ENCODE results near the gene FUT2. TPM values are rescaled to one million over a fixed set of nuclear protein-coding genes. Genes with fewer than 3 reads are reported as not detected.

Gene FUT2
- total RNA-seq, 4 donors from 2014 or later = 0.19 TPM; not detected in 3

DNA sequence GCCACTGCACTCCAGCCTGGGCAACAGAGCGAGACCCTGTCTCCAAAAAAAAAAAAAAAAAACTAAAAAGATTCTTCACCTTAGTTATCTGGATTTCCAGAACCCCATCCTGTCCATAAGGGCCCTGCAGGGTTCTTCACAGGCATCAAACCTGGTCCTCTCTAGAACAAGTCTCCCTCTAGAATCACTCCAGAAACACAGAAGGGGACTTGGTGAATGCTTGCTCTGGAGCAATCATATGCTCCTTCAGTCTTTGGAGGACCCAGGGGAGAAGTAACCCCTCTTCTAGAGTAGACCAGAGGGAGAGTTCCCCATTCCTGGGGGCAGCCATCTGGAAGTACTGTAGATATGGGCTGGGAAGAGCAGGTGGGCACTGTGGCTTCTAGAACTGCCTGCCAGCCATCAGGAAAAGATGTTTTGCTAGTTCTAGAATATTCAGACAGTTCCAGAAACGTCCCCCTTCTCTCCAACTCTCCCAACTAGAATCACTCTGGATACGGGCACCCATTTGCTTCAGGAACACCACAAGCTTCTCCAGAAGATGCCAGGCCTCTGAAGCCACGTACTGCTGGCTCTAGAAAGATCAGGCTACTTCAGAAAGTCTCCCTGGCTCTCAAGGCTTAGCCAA is 53.9 kb downstream of the FUT2 start:
- TF ChIP-seq CTCF (IDR thresholded peaks at IDR 0.05 in 4 of 5, conservative IDR thresholded peaks at IDR 0.05 in 1 of 5) = no peak
- TF ChIP-seq POLR2A (IDR thresholded peaks at IDR 0.05) = no peak
- H3K4me3 ChIP-seq = no peak overlapping the region
- H3K4me1 ChIP-seq = peaks cover 4 to 12% of the 10 kb centered on the region in 2 donors
- intact Hi-C loops (cut with DNase I; ENCODE audit: low total_unique reads) = no loop called here
- no peaks in the 10 kb centered on the region for H3K9me3 ChIP-seq
- in situ Hi-C loops (cut with MboI; ENCODE audit: low sequenced_read_pairs in 4 of 4) = loop anchor here in 2 of 4 donors (10.0 to 25.0 kb wide), 2 partner anchors 105 to 112 kb away; partner anchors contain the start of genes CA11 (in 2 of the 2) and DBP (in 1 of the 2)
- H3K27me3 ChIP-seq = no peaks in the 10 kb centered on the region
- H3K36me3 ChIP-seq = no peaks in the 10 kb centered on the region
- peak overlapping the region in 1 of 4 donors; percentile 1 for H3K27ac ChIP-seq
- no peak for DNase-seq
- no peak for ATAC-seq

- ATAC-seq (no peak), DNase-seq (no peak)
- in situ Hi-C loops (cut with MboI; ENCODE audit: low sequenced_read_pairs in 4 of 4) (no loop called here), intact Hi-C loops (cut with DNase I; ENCODE audit: low total_unique reads) (no loop called here)
- H3K4me1 ChIP-seq = peaks cover 8 to 17% of the 10 kb centered on the region in 2 donors
- peak overlapping the region in 1 of 4 donors; percentile 1 for H3K27ac ChIP-seq
- no peaks in the 10 kb centered on the region for H3K27me3 ChIP-seq
- no peaks in the 10 kb centered on the region for H3K36me3 ChIP-seq
- TF ChIP-seq POLR2A (IDR thresholded peaks at IDR 0.05) (no peak), CTCF (IDR thresholded peaks at IDR 0.05 in 4 of 5, conservative IDR thresholded peaks at IDR 0.05 in 1 of 5) (no peak)
- H3K4me3 ChIP-seq = no peak overlapping the region
- no peaks in the 10 kb centered on the region for H3K9me3 ChIP-seq
Observed at GRCh38 chr19:48750351-48750750, 54.6 kb downstream of the FUT2 start.

DNA sequence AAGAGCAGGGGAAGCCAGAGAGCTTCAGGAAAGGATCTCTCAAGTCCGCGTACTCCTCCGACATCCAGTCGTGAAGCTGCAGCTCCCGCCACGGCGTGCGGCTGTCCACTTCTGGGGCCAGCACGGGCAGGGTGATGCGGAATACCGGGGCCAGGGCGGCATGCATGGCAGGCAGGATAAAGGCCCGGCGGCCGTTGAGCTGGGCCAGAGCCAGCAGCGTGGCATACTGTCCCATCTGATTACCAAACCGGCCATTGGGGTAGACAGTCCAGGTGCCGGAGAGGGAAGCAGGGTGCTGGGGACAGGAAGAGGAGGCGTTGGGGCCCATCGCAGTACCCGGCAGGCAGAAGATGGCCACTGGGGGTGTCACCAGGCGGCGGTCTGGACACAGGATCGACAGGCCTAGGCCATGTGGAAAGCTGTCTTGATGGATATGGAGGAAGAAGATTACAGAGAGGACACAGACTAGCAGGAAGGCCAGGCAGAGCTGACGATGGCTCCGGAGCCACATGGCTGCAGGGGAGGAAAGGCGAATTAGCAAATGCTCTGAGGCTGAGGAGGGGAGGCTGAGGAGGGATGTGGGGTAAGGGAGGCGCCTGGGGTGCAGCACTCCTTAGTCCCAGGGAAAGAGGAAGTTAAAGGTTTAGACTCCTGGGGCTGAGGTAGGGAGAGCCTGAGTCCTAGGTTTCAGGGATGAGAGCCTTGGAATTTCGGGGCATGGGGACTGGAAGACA is 55.2 kb downstream of the FUT2 start:
- intact Hi-C loops (cut with DNase I; ENCODE audit: low total_unique reads) = no loop called here
- H3K27ac ChIP-seq = peak overlapping the region in 2 of 4 donors; percentile 38 to 70
- in situ Hi-C loops (cut with MboI; ENCODE audit: low sequenced_read_pairs in 4 of 4) = no loop called here
- peak overlapping the region in 1 of 4 donors; percentile 55 for H3K4me3 ChIP-seq
- no peak for ATAC-seq
- no peaks in the 10 kb centered on the region for H3K27me3 ChIP-seq
- TF ChIP-seq CTCF (IDR thresholded peaks at IDR 0.05 in 4 of 5, conservative IDR thresholded peaks at IDR 0.05 in 1 of 5) = no peak
- no peak for TF ChIP-seq POLR2A (IDR thresholded peaks at IDR 0.05)
- H3K36me3 ChIP-seq = no peaks in the 10 kb centered on the region
- no peaks in the 10 kb centered on the region for H3K9me3 ChIP-seq
- no peak for DNase-seq
- peaks cover 14 to 23% of the 10 kb centered on the region in 2 donors for H3K4me1 ChIP-seq

- H3K4me1 ChIP-seq = peaks cover 21 to 29% of the 10 kb centered on the region in 2 donors
Observed at GRCh38 chr19:48751845-48752495, 56.2 kb downstream of the FUT2 start.

More at GRCh38 chr19:48751845-48752495, 56.2 kb downstream of the FUT2 start:
- DNase-seq = no peak
- in situ Hi-C loops (cut with MboI; ENCODE audit: low sequenced_read_pairs in 4 of 4) = no loop called here
- TF ChIP-seq POLR2A (IDR thresholded peaks at IDR 0.05) (no peak), CTCF (IDR thresholded peaks at IDR 0.05 in 4 of 5, conservative IDR thresholded peaks at IDR 0.05 in 1 of 5) (no peak)
- Histone ChIP-seq H3K4me3 (peak overlapping the region; percentile 41 to 56 (median 54)), H3K9me3 (no peaks in the 10 kb centered on the region), H3K36me3 (no peaks in the 10 kb centered on the region), H3K27me3 (no peaks in the 10 kb centered on the region), H3K27ac (peak overlapping the region in 3 of 4 donors; percentile 66 to 71 (median 70))
- intact Hi-C loops (cut with DNase I; ENCODE audit: low total_unique reads) = no loop called here
- ATAC-seq = no peak
